Measurements from ENCODE around the gene ZBTB14. TPM values are rescaled to one million over a fixed set of nuclear protein-coding genes. Genes with fewer than 3 reads are reported as not detected.
A peak's percentile ranks its signal among the peaks of the same experiment; 100 is the strongest.

Gene ZBTB14, protein sequence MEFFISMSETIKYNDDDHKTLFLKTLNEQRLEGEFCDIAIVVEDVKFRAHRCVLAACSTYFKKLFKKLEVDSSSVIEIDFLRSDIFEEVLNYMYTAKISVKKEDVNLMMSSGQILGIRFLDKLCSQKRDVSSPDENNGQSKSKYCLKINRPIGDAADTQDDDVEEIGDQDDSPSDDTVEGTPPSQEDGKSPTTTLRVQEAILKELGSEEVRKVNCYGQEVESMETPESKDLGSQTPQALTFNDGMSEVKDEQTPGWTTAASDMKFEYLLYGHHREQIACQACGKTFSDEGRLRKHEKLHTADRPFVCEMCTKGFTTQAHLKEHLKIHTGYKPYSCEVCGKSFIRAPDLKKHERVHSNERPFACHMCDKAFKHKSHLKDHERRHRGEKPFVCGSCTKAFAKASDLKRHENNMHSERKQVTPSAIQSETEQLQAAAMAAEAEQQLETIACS
- total RNA-seq = 16.1 and 21.2 TPM in 2 replicates

DNA sequence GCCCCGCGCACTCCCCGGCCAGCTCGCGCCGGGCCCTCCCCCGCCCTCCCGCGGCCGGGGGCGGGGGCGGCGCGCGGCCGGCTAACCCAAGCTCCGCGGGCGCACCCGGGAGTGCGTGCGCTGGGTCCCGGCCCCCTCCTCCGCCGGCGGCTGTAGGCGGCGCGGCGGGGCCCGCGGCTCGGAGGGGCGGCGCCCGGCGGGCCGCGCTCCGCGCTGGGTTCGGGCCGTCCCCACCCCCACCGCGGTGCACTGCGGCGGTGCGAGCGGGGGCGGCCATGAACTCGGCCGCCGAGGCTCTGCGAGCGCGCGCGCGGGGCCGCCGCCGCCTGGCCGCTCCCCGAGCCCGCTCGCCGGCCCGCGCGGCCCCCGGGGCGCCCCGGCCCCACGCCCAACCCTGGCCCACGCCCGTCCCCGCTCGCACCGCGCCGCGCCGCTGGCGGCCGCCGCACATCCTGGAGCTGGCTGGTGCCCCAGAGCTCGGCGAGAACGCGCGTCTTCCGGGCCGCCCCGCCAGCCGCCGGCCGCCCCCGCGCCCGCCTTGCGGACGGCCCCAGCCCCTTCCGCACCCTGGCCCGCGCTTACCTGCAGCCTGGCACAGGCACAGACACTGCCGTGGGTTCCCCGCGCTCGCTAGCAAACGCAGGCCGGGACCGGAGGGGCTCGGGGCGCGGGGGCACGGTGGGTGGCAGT lies at the start of gene ZBTB14:
Gene ZBTB14 (minus strand): TSS at position 496 of the 690 bp plus-strand sequence. CDS start 2,480 bp downstream, outside the sequence.
- Histone ChIP-seq H3K27me3 (ENCODE audit: control insufficient read depth, insufficient read depth, low read length) (peaks cover 3% of the 10 kb centered on the region), H3K36me3 (ENCODE audit: control insufficient read depth, insufficient read depth, low read length) (no peaks in the 10 kb centered on the region), H3K4me3 (ENCODE audit: low read depth, low read length) (peak within 1 kb of the TSS; percentile 71)
- DNase-seq (ENCODE audit: low read depth) = no peak
- TF ChIP-seq, protein P1, sequence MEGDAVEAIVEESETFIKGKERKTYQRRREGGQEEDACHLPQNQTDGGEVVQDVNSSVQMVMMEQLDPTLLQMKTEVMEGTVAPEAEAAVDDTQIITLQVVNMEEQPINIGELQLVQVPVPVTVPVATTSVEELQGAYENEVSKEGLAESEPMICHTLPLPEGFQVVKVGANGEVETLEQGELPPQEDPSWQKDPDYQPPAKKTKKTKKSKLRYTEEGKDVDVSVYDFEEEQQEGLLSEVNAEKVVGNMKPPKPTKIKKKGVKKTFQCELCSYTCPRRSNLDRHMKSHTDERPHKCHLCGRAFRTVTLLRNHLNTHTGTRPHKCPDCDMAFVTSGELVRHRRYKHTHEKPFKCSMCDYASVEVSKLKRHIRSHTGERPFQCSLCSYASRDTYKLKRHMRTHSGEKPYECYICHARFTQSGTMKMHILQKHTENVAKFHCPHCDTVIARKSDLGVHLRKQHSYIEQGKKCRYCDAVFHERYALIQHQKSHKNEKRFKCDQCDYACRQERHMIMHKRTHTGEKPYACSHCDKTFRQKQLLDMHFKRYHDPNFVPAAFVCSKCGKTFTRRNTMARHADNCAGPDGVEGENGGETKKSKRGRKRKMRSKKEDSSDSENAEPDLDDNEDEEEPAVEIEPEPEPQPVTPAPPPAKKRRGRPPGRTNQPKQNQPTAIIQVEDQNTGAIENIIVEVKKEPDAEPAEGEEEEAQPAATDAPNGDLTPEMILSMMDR (IDR thresholded peaks at IDR 0.05; ENCODE audit: insufficient read depth, low read length, poor library complexity, severe bottlenecking) = no peak

DNA sequence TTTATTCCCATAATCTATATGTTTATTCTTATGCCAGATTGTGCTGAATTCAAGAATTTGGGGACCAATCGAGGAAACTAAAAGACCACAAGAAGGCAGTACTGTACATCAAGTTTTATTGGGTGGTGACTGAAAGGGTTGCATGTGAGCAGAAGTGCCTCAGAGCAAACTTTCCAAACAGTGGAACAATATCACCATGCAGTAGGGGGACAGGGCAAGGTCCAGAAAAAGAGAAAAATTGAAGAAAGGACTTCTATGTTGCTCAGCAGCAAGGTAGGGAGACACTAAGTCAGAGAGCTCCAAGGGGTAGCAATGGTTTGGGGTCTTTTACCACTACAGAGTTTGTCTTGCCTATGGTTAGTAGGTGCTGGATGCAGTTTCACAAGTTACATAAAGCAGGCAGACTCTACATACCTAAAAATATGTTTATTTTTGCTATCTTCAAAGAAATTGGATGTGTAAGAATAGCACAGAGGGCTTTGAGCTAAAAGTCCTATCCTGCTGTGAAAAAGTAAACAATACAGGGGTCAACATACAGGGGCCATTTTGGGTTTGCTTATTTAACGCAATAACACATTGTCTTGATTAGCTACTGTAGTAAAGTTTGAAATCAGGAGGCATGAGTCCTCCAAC lies 43.8 kb upstream of the ZBTB14 start:
- TF ChIP-seq, protein P1 (IDR thresholded peaks at IDR 0.05; ENCODE audit: insufficient read depth, low read length, poor library complexity, severe bottlenecking) = no peak
- H3K36me3 ChIP-seq (ENCODE audit: control insufficient read depth, insufficient read depth, low read length) = no peaks in the 10 kb centered on the region

DNA sequence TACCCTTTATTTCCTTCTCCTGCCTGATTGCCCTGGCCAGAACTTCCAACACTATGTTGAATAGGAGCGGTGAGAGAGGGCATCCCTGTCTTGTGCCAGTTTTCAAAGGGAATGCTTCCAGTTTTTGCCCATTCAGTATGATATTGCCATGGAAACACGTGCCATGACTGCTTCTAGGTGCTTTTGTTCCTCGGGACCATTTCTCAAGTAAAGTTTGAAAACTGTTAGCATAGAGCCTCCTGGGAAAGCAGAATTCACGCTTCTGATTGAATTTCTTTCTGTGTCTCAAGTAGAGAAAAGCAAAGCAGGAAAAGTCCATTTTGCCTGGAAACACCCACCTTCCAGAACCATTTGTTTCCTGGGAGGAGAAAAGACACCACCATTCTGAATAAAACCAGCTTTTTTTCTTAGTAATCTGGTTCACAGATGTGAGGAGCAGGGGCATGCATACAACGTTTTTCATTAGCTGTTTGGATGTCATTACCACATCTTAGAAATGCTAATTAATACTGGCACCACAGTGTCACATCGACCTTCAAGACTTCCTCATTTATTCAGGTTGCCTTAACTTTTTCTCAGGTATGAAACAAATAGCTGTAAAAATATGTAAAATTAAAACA lies 39.0 kb upstream of the ZBTB14 start:
- Histone ChIP-seq H3K36me3 (ENCODE audit: control insufficient read depth, insufficient read depth, low read length) (no peaks in the 10 kb centered on the region), H3K27me3 (ENCODE audit: control insufficient read depth, insufficient read depth, low read length) (no peaks in the 10 kb centered on the region), H3K4me3 (ENCODE audit: low read depth, low read length) (no peak overlapping the region)
- TF ChIP-seq, protein P1 (IDR thresholded peaks at IDR 0.05; ENCODE audit: insufficient read depth, low read length, poor library complexity, severe bottlenecking) = no peak
- DNase-seq (ENCODE audit: low read depth) = no peak

More for the DNA sequence above, 43.8 kb upstream of the ZBTB14 start:
- no peak for DNase-seq (ENCODE audit: low read depth)
- Histone ChIP-seq H3K4me3 (ENCODE audit: low read depth, low read length) (no peak overlapping the region), H3K27me3 (ENCODE audit: control insufficient read depth, insufficient read depth, low read length) (no peaks in the 10 kb centered on the region)

DNA sequence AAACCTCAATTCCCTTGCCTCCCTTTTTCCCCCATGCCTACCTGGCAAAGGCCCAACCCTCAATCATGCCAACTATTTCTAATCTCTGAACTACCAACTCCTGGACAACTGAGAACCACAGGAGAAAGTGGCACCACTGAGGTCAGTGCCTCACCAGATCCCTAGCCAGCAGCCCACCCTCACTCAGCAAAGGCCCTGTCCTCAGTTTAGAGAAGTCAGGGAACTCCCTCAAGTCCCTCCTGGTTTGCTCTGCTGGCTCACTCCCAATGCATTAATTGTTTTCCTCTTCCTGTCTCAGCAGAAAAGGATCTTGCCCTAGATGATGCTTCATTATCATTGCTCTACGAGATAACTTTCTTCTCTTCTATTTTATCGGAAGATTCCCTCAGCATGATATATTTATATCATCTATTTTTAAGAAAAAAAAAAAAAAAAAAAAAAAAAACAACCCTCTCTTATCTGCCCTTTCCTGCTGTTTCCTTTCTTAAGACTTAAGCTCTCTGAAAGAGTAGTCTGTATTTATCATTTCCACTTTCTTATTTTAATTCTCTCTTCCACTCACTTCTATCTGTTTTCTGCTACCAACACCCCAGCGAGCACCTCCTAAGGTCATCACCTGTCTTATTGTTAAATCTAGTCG lies 22.7 kb upstream of the ZBTB14 start:
- Histone ChIP-seq H3K4me3 (ENCODE audit: low read depth, low read length) (no peak overlapping the region), H3K36me3 (ENCODE audit: control insufficient read depth, insufficient read depth, low read length) (no peaks in the 10 kb centered on the region), H3K27me3 (ENCODE audit: control insufficient read depth, insufficient read depth, low read length) (no peaks in the 10 kb centered on the region)
- TF ChIP-seq, protein P1 (IDR thresholded peaks at IDR 0.05; ENCODE audit: insufficient read depth, low read length, poor library complexity, severe bottlenecking) = no peak
- DNase-seq (ENCODE audit: low read depth) = no peak

DNA sequence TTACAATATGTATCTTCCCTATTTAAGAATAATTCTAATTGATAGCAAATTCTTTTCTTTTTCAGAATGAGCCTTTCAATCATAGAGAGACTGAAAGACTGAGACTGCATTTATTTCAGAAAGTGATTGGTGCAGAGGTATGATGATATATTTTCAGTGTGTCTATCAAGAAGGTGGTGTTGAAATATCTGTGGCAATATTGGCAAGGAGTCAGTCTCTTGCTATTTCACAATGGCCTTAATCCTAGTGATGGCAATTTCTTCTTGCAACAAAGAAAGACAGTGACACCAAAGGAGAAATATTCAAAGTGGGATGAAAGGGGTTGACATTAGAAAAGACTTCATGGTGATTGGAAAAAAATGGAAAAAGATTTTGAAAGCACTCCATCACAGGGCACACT lies 21.7 kb upstream of the ZBTB14 start:
- TF ChIP-seq, protein P1 (IDR thresholded peaks at IDR 0.05; ENCODE audit: insufficient read depth, low read length, poor library complexity, severe bottlenecking) = no peak
- no peak overlapping the region for H3K4me3 ChIP-seq (ENCODE audit: low read depth, low read length)
- no peak for DNase-seq (ENCODE audit: low read depth)

More for the DNA sequence above, 21.7 kb upstream of the ZBTB14 start:
- no peaks in the 10 kb centered on the region for H3K27me3 ChIP-seq (ENCODE audit: control insufficient read depth, insufficient read depth, low read length)
- H3K36me3 ChIP-seq (ENCODE audit: control insufficient read depth, insufficient read depth, low read length) = no peaks in the 10 kb centered on the region

Data from kidney epithelial cell (primary cell).